ENCODE measurements around the gene SMCHD1.
"Not testable (repeated sequence)": the region's sequence is repeated elsewhere in the genome, so short reads cannot be mapped to it uniquely, and the experiment has no call there.

SMCHD1 gene

GRCh38 chr18:2847317-2848246, 192.1 kb downstream of the SMCHD1 start:
- H3K27me3 ChIP-seq (replicated peaks) = no peaks in the 10 kb centered on the region
- no peaks in the 10 kb centered on the region for H3K36me3 ChIP-seq (replicated peaks)
- no peak for TF ChIP-seq CTCF (IDR thresholded peaks at IDR 0.05; ENCODE audit: low read depth, low read length, missing control alignments)
- no peak overlapping the region for H3K27ac ChIP-seq
- in situ Hi-C loops (cut with HindIII; ENCODE audit: low pct_ligation_motif_present, low sequenced_read_pairs) = no loop called here
- DNase-seq = peak; percentile 24
- peak overlapping the region; percentile 58 for H3K4me3 ChIP-seq (ENCODE audit: low read depth, low read length)

GRCh38 chr18:2848247-2849246, 193.0 kb downstream of the SMCHD1 start:
- DNase-seq = no peak
- TF ChIP-seq CTCF (IDR thresholded peaks at IDR 0.05; ENCODE audit: low read depth, low read length, missing control alignments) = no peak
- H3K27ac ChIP-seq = no peak overlapping the region
- no peaks in the 10 kb centered on the region for H3K36me3 ChIP-seq (replicated peaks)
- peak overlapping the region; percentile 44 for H3K4me3 ChIP-seq (ENCODE audit: low read depth, low read length)
- in situ Hi-C loops (cut with HindIII; ENCODE audit: low pct_ligation_motif_present, low sequenced_read_pairs) = no loop called here
- H3K27me3 ChIP-seq (replicated peaks) = no peaks in the 10 kb centered on the region

GRCh38 chr18:2850816-2851215, 195.3 kb downstream of the SMCHD1 start:
- no peak for TF ChIP-seq CTCF (IDR thresholded peaks at IDR 0.05; ENCODE audit: low read depth, low read length, missing control alignments)
- in situ Hi-C loops (cut with HindIII; ENCODE audit: low pct_ligation_motif_present, low sequenced_read_pairs) = no loop called here
- Histone ChIP-seq H3K27ac (no peak overlapping the region), H3K36me3 (replicated peaks) (no peaks in the 10 kb centered on the region), H3K27me3 (replicated peaks) (no peaks in the 10 kb centered on the region), H3K4me3 (ENCODE audit: low read depth, low read length) (no peak overlapping the region)
- DNase-seq = no peak

GRCh38 chr18:2851771-2852170, 196.2 kb downstream of the SMCHD1 start:
- Histone ChIP-seq H3K27ac (no peak overlapping the region), H3K4me3 (ENCODE audit: low read depth, low read length) (no peak overlapping the region), H3K36me3 (replicated peaks) (no peaks in the 10 kb centered on the region), H3K27me3 (replicated peaks) (no peaks in the 10 kb centered on the region)
- in situ Hi-C loops (cut with HindIII; ENCODE audit: low pct_ligation_motif_present, low sequenced_read_pairs) = no loop called here
- no peak for DNase-seq
- no peak for TF ChIP-seq CTCF (IDR thresholded peaks at IDR 0.05; ENCODE audit: low read depth, low read length, missing control alignments)

- DNase-seq; H3K27me3 ChIP-seq (replicated peaks); H3K36me3 ChIP-seq (replicated peaks); H3K4me3 ChIP-seq (ENCODE audit: low read depth, low read length); H3K27ac ChIP-seq; in situ Hi-C loops (cut with HindIII; ENCODE audit: low pct_ligation_motif_present, low sequenced_read_pairs): not testable (repeated sequence)
Measured at GRCh38 chr18:2852460-2852859, 196.9 kb downstream of the SMCHD1 start.
